Measurements from ENCODE around the gene CHCHD6. TPM values are rescaled to one million over a fixed set of nuclear protein-coding genes. Genes with fewer than 3 reads are reported as not detected.

The CHCHD6 gene
- total RNA-seq, 2 donors from 2014 or later: 7.8 to 7.9 TPM

DNA sequence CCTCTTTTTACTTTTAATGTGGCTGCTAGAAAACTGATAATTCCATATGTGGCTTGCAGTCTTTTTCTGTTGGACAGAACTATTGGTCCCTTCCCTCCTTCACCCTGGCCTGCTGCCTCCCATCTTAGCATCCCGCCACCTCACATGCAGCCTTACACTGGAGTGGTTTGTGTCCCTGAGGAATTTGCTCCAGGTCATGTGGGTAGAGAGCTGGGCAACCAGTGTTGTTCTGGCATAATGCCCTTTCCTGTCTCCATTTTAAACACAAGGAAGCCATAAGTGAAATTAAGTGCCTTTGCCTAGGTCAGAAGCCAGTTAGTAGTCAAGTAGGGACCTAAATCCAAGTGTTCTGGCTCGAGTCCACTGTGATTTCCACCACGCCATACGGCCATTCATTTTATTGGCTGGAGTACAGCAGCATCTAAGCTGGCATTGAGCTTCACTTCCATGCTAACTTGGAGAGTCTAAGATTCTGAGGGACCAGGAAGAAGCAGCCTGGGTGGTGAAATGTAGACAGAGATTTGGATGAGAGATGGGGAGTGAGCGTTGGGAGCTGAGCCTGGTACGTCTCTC lies 232.9 kb downstream of the CHCHD6 start:
- intact Hi-C loops (cut with DNase I): no loop called here
- DNase-seq: no peak
- no peak for ATAC-seq

DNA sequence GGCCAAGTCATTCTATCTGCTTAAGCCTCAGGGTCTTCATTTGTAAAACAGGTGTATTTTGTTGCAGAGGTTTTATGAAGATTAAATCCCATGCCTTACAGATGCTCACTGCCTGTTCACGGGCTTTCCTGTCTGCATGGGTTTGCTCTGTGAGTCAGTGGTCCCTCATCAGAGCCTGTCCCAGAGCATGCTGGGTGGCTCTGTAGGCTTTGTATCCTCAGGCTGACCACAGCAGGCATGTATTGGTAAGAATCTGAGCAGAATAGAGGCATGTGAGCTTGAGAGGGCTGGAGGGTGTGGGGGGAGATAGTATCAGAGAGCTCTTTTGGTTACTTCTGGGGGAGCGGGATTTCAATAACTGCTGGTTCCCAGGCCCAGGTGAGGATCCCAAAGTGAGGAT lies 233.5 kb downstream of the CHCHD6 start:
- no peak for DNase-seq
- intact Hi-C loops (cut with DNase I): no loop called here
- no peak for ATAC-seq

DNA sequence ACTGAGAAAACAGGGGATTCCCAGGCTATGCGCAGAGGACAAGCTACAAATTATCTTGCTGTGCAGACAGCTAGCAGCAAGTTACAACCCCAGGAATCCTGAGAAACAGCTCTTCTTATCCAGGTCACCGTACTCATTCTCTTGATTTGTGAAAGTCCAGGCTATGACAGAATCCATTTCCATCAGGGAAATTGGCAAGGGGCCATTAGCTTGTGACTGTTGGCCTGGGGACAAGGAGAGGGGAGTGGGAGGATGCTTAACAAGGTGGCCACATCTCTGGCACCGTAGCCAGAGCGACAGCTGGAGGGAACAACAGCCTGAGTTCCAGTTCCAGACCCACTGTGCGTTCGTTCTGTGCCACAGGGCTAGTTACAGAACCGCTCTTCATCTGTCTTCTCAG lies 233.9 kb downstream of the CHCHD6 start:
- intact Hi-C loops (cut with DNase I): no loop called here
- DNase-seq (peak; percentile 48), ATAC-seq (peak; percentile 20 to 42)

DNA sequence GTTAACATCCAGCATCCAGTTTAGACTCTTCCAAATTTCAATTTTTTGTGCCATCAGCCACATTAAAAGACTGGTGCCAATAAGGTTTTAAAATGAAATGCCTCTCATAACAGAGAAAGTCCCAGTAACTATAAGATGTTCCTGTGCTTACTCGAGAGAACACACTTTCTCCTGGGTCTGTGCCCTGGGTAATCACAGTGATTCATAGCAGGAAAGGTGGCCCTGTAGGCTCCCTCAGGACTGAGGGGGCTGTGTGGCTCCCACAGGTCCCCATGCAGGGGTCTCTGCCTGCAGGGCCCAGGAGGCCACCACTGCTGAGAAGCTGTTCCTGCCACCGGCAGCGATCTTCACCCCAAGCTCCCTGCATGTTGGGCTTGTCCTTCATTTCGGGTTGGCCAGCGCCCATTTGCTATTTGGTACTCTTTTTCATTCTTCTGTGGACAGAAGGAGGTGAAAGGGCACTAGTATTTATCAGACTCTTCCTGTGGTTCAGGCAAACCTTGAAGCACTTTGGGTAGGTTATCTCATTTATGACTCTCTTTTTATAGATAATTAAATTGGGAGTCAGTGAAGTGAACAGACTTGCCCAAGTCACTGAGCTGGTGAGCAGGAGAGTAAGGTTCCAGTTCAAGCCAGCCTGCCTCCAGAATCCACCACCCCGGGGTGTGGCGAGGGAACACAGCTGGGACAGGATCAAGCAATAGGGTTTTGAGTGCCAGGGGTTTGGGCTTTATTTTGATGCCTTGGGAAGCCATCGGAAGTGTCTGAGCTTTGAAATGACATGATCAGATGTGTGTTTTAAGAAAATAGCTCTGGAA lies 234.7 kb downstream of the CHCHD6 start:
- DNase-seq: no peak
- peak in 1 of 2 donors; percentile 32 for ATAC-seq

DNA sequence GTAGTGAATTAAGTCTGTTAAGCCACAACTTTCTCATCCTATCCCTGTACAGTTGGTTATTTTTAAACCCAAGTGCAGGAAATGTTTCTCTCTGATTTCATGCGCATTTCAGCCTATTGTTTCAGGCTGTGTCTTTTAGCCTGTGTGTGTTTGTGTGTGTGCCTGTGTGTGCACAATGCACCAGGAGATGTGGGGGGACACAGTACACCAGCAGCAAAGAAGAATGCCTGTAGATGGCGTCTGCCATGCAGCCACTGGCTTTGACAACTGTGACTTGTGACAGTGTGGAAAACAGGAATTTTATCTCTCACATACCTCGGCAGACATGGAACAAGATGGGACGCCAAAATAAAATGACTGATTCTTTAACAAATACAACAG lies 235.3 kb downstream of the CHCHD6 start:
- DNase-seq: no peak
- intact Hi-C loops (cut with DNase I): no loop called here
- peak in 1 of 2 donors; percentile 42 for ATAC-seq

More for the DNA sequence above, 234.7 kb downstream of the CHCHD6 start:
- intact Hi-C loops (cut with DNase I): no loop called here

DNA sequence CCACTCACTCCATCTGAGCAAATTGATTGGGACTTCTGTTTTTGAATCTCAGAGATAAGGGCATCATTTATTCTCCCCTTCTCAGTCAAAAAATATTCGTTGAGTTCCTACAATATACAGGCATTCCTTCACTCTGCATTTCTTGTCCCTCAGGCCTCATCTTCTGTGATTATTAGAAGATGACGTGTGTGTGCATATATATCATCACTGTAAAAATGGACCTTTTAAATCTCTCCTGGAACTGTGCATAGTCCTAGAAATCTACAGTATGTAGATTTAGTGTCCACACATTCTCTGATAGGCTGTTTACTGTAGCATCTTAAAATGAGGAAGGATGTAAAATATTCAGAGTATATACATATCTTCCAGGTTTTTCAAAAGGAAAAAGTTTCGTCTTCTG lies 235.7 kb downstream of the CHCHD6 start:
- intact Hi-C loops (cut with DNase I): no loop called here
- ATAC-seq (no peak), DNase-seq (no peak)

DNA sequence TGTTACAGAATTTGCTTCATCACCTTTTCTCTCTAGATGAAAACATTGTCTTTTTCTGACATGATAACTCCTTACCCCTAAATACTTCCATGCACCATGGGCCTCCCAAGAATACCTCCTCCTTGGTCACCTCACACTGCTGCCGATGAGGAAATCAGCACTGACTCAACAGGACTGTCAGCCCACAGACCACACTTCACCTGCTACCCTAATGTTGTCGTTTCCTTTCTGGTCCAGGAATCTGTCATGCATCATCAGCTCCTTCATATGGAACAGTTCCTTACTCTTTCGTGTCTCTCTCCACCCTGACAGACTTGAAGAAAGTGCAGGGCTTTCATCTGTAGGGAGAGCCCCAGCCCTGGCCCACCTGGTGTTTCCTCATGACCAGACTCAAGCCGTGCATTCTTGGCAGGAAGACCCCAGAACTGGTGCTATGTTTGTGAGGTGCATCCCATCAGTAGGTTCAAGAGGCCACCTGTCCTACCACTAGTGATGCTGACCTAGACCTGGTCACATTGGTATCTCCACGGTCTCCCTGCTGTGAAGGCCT lies 237.8 kb downstream of the CHCHD6 start:
- intact Hi-C loops (cut with DNase I): no loop called here
- ATAC-seq: no peak
- DNase-seq: no peak

DNA sequence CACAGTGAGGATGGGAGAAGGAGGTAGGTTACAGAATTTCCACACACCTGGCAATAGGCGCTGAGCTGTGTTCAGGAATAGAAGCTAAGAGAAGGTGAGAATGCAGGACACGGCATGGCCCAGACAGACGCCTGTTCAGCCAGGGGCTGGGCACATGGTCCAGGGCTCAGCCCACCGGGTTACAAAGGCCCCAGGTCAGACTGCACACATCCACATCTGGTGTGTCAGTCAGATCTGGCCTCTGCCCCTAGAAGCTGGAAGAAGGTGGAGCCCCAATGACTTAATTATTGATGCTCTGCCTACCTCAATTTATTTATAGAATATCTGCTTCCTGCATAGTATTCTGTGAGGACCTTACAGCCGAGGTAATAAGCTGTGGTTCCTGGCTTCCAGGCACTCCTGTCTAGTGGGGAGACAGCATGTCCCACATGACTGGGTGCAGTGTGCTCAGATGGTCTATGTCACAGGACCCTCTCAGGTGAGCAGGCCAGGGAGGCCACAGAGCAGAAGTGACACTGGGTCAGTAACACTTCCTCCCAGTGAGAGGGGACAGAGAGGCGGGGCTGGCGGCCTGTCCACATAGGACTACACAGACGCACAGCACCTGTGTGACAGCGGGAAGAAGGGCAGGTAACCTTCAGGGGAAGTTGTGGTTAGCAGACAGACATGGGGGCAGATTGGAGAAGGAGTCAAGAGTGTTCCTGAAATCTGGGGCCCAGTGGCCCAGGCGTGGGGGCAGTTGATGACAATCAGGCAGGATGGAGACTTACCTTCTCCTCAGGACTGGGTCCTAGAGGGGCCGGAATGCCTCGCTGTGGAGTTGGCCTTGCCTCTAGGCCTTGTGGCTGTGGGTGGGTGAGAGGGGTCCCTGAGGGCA lies 240.3 kb downstream of the CHCHD6 start:
- intact Hi-C loops (cut with DNase I): no loop called here
- DNase-seq: no peak
- ATAC-seq: no peak

DNA sequence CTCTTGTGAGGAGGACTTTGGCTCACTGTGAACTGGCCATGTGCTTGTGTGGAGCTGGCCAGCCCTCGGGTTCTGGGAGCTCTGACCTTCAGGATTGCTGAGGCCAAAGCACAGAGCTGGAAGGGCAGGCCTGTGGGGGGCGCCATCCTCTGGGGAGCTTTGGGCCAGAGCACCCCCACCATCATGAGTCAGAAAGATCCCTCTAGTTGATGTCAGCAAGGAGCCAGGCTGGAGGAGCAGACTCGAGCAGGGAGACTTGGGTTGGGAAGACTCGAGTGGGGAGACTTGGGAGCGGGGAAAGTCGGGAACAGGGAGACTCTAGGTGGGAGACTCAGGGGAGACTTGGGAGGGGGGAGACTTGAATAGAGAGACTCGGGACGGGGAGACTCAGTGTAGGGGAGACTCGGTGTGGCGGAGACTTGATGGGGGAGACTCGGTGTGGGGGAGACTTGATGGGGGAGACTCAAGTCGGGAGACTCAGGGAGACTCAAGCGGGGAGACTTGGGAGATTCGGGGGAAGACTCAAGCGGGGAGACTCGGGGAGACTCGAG lies 241.2 kb downstream of the CHCHD6 start:
- DNase-seq (no peak), ATAC-seq (no peak)
- intact Hi-C loops (cut with DNase I): no loop called here

DNA sequence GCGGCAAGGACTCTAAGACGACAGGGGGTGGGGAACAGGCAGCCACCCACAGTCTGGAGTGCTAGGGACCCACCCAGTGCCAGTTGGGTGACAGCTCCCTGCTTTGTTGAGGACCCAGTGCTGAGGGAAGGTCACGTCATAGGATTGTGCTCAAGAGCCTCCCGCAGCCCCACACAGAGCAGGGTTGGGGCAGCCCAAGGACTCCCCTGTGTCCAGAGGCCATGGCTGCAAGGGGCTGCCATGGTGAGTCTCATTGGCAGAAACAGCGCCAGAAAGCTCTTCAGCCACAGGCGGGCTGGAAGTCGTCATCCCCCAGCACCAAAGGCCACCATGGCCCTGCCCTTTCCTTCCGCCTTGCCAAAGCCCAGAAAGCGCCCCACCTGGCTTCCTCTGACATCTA lies 241.9 kb downstream of the CHCHD6 start:
- intact Hi-C loops (cut with DNase I): no loop called here
- ATAC-seq: no peak
- no peak for DNase-seq

DNA sequence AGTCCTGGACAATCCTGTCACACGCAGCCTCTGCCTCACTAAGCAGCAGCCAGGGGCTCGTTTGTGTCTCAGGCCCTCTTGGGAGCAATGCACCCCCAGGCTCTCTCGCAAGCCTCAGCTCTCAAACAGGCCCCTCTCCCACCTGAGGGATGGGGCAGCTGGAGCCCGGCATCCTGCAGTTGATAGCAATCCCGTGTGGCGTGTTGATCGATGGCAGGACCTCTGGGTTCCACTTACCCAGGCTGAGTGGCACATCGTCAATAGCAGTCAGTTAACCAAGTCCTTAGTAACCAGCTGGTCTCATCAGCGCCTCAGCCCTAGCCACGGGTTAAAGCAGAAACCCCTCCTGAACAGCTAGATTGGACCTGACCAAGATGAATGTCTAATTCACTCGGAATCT lies 242.4 kb downstream of the CHCHD6 start:
- intact Hi-C loops (cut with DNase I): no loop called here
- no peak for DNase-seq

DNA sequence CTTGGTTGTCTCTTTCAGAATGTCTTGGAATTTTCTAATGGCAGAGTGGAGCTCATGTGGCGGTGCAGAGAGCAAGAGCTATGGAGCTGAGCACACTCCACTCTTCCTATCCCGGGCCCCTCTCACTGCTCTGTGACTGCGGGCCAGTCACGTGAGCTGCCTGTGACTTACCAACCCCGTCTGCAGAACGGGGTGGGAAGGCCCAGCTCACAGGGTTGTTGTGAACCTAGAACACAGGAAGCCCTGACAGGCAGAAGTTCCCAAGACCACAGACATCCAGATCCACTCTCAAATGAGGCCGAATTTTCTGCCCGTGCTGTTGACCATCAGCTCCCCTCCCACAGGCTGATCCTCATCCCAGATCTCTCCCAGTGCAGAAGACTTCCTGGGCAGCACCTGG lies 243.4 kb downstream of the CHCHD6 start:
- peak in 1 of 2 donors; percentile 23 for ATAC-seq
- DNase-seq: no peak
- intact Hi-C loops (cut with DNase I): no loop called here

More for the DNA sequence above, 242.4 kb downstream of the CHCHD6 start:
- ATAC-seq: no peak

DNA sequence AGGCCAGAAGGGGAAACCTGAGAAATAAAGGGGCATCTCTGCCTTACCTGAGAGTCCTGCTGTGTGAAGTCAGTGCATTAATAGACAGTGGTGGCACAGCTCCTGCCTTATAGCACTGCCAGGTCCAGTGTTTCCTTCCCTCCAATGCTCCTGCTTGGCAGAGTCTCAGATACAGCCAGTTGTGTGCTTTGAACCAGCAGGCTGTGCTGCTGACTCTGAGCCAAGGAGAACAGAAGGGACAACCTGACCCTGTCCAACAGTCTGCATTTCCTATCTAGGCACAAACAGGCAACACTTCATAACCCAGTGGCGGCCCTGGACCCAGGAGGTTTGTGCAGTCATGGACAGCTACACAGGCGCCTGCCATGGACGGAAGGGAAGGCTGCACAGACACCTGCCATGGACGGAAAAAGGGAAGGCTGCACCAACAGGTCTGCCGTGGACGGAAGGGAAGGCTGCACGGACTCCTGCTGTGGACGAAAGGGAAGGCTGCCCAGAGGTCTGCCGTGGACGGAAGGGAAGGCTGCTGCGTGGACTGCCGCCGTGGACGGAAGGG lies 245.0 kb downstream of the CHCHD6 start:
- DNase-seq: no peak
- ATAC-seq: peak; percentile 48 to 78
- intact Hi-C loops (cut with DNase I): no loop called here

DNA sequence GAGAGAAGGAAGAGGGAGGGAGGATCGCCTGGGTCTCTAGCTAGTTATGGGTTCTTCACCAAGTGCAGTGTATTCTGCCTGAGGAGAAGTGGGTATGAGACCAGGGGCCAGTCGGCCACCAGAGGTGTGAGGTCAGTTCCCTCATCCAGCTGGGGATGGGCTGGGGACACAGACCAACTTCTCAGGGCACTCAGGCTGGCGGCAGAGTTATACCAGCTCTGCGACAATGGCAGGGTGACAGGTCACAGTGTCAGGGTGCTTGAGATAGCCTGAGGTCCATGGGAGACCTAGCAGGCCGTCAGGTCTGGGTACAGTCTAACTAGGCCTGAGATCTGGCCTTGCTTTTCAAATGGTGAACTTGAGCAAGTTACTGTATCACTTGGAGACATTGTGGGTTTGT lies 247.5 kb downstream of the CHCHD6 start:
- no peak for ATAC-seq
- intact Hi-C loops (cut with DNase I): no loop called here
- DNase-seq: no peak

DNA sequence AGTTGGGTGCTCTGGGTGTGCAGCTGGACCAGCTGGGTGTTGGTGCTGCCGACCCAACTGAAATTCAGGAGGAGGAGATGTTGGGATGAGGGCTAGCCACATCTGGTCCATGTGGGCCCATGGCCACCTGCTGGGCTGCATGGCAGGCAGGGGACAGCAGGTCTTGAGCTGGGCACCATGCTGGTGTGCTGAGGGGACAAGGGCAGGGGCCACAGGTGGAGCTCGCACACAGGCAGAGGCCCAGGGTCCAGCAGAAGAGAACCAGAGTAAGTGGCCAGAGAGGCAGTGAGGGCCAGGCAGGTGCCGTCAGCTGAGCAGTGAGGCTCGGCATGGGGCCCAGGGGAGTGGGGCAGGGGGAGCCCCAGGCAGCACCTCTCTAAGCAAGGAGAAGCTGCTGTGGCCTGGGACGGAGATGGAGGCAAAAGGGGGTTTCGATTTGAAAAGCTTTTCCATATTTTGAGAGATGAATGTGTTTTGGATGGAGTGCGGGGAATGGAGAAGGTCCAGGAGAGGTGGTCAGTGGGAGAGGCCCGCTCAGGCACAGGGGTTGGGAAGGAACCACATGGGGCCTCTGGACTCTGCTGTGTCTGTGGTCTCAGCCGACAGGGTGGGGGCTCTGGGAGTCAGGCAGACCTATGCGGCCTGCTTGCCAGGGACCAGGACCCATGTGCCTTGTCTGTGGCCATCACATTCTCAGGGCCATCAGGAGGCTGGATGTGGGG lies 248.4 kb downstream of the CHCHD6 start:
- intact Hi-C loops (cut with DNase I): no loop called here
- ATAC-seq: no peak
- DNase-seq: no peak

DNA sequence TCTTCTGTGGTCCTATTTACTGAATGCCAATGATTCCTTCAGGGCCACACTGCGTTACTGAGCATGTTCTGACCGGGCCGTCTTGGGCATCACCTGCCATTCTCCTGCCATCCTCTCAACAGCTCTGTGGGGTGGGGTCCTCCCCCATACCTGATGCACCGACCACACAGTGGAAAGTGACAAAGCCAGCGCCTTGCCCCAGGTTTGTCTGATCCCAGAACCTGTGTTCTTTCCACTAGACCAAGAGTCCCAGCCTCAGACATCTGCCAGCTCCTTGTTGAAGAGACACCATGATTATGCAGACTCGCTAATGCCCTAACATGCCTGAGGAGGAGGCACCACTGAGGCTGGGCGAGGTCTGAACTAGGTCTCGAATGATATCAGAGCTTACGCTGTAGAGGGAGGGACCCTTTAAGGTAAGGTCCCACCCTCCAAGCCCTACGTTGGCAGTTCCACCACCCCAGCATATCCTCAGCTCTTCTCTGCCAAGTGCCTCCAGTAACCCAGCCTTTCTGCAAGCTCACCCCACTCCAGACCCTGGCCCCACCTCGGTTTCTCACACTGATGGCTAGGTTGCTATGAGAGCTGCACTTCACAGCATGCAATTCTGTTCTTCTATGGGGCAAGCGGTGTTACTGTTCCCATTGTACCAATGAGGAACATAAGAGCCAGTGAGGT lies 249.1 kb downstream of the CHCHD6 start:
- DNase-seq: no peak
- intact Hi-C loops (cut with DNase I): no loop called here
- ATAC-seq: no peak

DNA sequence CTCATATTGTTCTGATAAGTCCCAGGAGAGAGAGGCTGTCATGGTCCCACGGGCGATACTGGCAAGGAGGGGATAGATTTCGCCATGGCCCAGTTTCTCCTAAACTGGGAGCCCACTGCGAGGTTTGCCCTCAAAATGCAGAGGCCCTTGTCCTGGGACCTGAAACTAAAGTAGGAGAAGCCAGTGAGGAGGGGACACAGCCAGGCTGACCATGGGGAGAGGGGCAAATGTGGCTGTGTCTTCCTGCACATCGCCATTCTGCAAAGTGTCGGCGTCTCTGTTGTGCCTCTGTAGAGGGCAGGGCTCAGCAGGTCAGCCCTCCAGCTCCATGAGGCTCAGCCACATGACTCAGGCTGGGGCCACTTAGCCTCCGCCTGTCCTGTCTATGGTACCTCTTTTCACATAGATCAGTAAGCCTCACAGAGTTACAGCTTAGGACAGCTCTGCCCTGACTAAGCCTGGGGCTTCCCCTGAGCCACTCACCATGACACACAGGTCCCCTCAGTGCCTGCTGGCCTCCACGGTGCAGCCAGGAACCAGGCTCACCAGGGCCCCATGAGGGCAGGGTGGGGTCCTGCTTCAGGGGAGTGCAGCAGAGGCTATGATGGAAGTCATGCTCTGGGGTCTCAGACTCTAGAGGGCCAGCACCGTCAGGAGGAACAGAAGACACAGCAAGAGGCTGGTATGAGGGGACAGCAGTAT lies 250.3 kb downstream of the CHCHD6 start:
- intact Hi-C loops (cut with DNase I): no loop called here
- no peak for DNase-seq
- no peak for ATAC-seq

All from left cardiac atrium (tissue), 4 donors.